ENCODE data around the gene GMDS. TPM values are rescaled to one million over a fixed set of nuclear protein-coding genes. Genes with fewer than 3 reads are reported as not detected.

GMDS gene
- total RNA-seq, 4 donors from 2014 or later: 9.5 to 32.8 (median 22.4) TPM

DNA sequence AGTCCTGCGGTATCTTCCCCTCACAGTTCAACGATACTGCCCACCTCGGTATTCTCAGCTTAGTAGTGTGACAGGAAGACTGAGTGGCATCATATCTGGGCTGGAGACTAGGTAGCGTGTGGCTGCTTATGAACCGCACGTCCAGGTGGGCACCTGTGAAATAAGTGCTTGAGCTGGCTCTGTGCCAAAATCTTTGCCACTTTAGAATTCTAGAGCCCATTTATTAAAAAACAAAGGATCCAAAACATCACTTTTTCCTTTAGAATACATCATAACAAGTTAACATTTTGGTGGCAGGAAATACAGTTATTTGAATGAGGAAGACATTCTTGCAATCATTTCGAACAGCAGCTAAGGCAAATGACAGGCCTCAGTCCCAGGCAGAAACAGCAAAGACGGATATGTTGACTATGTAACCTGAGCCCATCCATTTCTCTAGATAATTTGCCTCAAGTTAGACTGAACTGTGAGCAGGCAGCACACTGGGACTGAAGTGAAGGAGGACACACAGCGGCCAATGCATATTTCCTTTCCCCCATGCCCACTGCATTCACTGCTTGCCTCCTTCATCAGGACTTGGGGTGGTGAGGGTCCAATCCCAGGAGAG lies 136.6 kb downstream of the GMDS start:
- TF ChIP-seq, protein P1, sequence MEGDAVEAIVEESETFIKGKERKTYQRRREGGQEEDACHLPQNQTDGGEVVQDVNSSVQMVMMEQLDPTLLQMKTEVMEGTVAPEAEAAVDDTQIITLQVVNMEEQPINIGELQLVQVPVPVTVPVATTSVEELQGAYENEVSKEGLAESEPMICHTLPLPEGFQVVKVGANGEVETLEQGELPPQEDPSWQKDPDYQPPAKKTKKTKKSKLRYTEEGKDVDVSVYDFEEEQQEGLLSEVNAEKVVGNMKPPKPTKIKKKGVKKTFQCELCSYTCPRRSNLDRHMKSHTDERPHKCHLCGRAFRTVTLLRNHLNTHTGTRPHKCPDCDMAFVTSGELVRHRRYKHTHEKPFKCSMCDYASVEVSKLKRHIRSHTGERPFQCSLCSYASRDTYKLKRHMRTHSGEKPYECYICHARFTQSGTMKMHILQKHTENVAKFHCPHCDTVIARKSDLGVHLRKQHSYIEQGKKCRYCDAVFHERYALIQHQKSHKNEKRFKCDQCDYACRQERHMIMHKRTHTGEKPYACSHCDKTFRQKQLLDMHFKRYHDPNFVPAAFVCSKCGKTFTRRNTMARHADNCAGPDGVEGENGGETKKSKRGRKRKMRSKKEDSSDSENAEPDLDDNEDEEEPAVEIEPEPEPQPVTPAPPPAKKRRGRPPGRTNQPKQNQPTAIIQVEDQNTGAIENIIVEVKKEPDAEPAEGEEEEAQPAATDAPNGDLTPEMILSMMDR (IDR thresholded peaks at IDR 0.05): no peak
- TF ChIP-seq POLR2A (IDR thresholded peaks at IDR 0.05): no peak
- WGBS, 2 donors: 86 to 88% methylated on average over 9 of the region's 9 CpGs
- Histone ChIP-seq H3K4me1 (peaks cover 0 to 5% of the 10 kb centered on the region in 2 donors), H3K9me3 (no peaks in the 10 kb centered on the region), H3K4me3 (replicated peaks in 1 of 3) (no peak overlapping the region), H3K27ac (no peak overlapping the region), H3K27me3 (no peaks in the 10 kb centered on the region), H3K36me3 (no peaks in the 10 kb centered on the region)
- DNase-seq: no peak
- intact Hi-C loops (cut with DNase I): no loop called here

DNA sequence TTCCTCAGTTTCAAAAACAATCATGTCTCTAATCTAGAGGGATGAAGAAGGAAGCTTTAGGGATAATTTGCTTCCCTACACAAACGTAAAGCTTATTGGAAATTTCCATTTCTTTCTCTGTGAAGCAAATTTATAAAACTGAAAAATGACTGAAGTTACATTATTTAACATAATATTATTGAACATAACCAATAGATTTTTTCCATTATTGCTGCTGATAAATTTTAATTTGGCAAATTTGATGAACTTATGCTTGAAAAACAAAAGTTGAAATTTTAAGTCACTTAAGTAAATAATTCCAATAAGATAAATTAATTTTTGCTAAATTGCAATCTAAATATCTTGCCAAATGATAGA lies 140.9 kb downstream of the GMDS start:
- intact Hi-C loops (cut with DNase I): loop anchor here (2.0 kb wide), 2 partner anchors 500 to 508 kb away; no protein-coding TSS in a partner anchor
- Histone ChIP-seq H3K4me3 (replicated peaks in 1 of 3) (no peak overlapping the region), H3K36me3 (no peaks in the 10 kb centered on the region), H3K4me1 (no peaks in the 10 kb centered on the region), H3K9me3 (no peaks in the 10 kb centered on the region), H3K27me3 (no peaks in the 10 kb centered on the region), H3K27ac (no peak overlapping the region)
- DNase-seq: no peak
- no peak for TF ChIP-seq POLR2A (IDR thresholded peaks at IDR 0.05)
- TF ChIP-seq, protein P1 (IDR thresholded peaks at IDR 0.05): no peak
- WGBS, 2 donors: 22 to 24% methylated on average over 1 of the region's 1 CpG

DNA sequence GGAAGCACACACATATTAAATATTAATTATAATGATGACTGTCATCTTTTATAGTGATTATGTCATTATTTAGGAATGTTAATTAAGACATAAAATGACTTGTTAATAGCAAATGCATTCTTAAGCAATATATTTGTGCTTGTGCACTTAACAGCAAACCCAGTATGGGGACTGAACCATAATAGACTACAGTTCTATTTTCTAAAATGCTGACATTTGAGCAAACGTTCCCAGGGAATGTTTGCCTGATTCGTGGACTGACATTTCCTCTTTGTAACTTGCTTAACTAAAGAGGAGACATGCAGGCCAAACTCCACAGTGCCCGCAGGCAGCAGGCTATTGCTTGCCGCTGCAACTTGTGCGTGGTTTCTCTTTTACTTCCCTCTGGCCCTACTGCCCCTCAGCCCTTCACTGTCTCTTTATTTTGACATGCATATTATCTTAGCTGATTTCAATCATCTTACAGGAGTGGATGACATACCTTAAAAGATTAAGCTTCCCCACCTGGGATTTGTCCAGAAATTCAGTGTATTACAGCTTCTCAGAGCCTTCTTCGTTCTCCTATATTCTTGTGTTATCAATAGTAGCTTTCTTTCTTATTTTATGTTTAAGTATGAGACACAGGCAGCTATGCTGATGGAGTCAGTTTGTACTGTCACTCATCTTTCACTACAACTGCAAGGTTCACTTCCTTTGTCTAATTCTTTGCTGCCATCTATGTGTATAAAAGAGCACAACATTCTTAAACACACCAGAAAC lies 141.5 kb downstream of the GMDS start:
- H3K27ac ChIP-seq: no peak overlapping the region
- DNase-seq: no peak
- H3K4me3 ChIP-seq (replicated peaks in 1 of 3): no peak overlapping the region
- TF ChIP-seq, protein P1 (IDR thresholded peaks at IDR 0.05): peak in 5 of 6 experiments; percentile 30 to 82 (median 64)
- no peak for TF ChIP-seq POLR2A (IDR thresholded peaks at IDR 0.05)
- intact Hi-C loops (cut with DNase I): loop anchor here (2.0 kb wide), 2 partner anchors 499 to 507 kb away; no protein-coding TSS in a partner anchor
- no peaks in the 10 kb centered on the region for H3K9me3 ChIP-seq
- 52 to 54% methylated on average over 6 of the region's 6 CpGs for WGBS, 2 donors
- H3K27me3 ChIP-seq: no peaks in the 10 kb centered on the region
- H3K4me1 ChIP-seq: no peaks in the 10 kb centered on the region
- no peaks in the 10 kb centered on the region for H3K36me3 ChIP-seq

DNA sequence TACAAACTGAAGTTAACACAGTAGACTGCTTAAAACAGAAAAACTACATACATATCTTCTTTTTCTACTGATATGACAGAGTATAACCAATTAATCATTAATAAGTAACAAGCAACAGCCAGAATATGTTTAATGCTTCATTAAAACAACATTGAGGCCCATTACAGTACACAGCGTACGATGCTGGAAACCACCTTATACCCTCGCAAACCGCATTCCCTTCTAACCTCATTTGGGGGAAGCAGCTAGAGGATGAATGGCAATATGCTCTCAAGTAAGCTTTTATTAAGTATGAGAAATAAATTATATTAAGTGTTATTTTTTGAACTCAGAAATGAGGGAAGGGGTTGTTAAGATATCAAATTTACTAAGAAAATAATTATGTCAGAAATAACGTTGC lies 142.4 kb downstream of the GMDS start:
- Histone ChIP-seq H3K27ac (peak overlapping the region in 1 of 3 donors; percentile 7), H3K36me3 (no peaks in the 10 kb centered on the region), H3K9me3 (no peaks in the 10 kb centered on the region), H3K4me1 (no peaks in the 10 kb centered on the region), H3K4me3 (replicated peaks in 1 of 3) (no peak overlapping the region), H3K27me3 (no peaks in the 10 kb centered on the region)
- DNase-seq: no peak
- intact Hi-C loops (cut with DNase I): no loop called here
- TF ChIP-seq, protein P1 (IDR thresholded peaks at IDR 0.05): no peak
- no peak for TF ChIP-seq POLR2A (IDR thresholded peaks at IDR 0.05)
- WGBS, 2 donors: 92 to 94% methylated on average over 5 of the region's 5 CpGs

DNA sequence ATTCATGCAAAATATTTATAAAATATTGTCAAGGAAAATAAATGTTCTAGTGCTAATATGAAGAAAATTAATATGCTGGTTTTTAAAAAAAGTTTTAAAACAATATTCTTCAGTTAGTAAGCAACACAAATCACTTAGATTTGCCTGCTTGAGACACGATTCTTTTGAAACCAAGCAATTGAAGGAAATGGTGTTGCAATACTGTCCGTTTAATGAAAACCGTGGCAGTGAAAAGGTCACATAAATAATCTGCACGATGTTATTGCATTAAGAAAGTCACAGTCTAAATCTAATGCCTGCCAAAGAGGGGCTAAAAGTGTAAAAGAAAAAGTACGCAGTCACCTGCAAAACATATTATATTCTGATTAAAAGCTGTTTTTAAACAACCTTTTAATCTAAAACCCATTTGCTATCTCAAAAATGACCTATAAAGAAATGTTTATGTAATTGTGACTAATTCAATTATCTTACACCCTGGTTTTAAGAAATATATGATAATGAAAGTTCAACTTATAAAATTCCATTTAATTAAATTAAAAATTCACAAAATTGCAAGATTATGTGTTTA lies 143.0 kb downstream of the GMDS start:
- no peak overlapping the region for H3K27ac ChIP-seq
- 80 to 82% methylated on average over 5 of the region's 5 CpGs for WGBS, 2 donors
- intact Hi-C loops (cut with DNase I): no loop called here
- no peak for TF ChIP-seq POLR2A (IDR thresholded peaks at IDR 0.05)
- TF ChIP-seq, protein P1 (IDR thresholded peaks at IDR 0.05): no peak
- H3K9me3 ChIP-seq: no peaks in the 10 kb centered on the region
- DNase-seq: no peak
- no peak overlapping the region for H3K4me3 ChIP-seq (replicated peaks in 1 of 3)
- no peaks in the 10 kb centered on the region for H3K27me3 ChIP-seq
- no peaks in the 10 kb centered on the region for H3K4me1 ChIP-seq
- no peaks in the 10 kb centered on the region for H3K36me3 ChIP-seq
